GM12865 (cell line): ENCODE measurements around the gene TEDC2.

Experiments used
- DNase-seq: peaks from one replicate; pipeline ENCODE4 v3.0.0; 2010; ENCODE audit warnings: low read depth
- H3K4me3 ChIP-seq: 2 replicates; pipeline ENCODE4 v1.5.1; 2011; ENCODE audit warnings: mild to moderate bottlenecking, low read depth, low read length, control low read depth
- CTCF ChIP-seq: IDR thresholded peaks from 2 replicates; pipeline ENCODE4 v1.5.1; 2011; ENCODE audit warnings: low read length, control low read depth, low read depth, inconsistent platforms; ENCODE audit not compliant: insufficient read depth; ENCODE audit errors: missing control alignments

The TEDC2 gene

GRCh38 chr16:2466667-2467527, 7.0 kb downstream of the TEDC2 start:
- DNase-seq, result no peak
- H3K4me3 ChIP-seq, result no peak overlapping the region; the same call in 1 of the 2 replicates
- no peak for TF ChIP-seq CTCF

GRCh38 chr16:2467528-2468232, 7.8 kb downstream of the TEDC2 start:
- peak; percentile 15 for TF ChIP-seq CTCF
- H3K4me3 ChIP-seq, result peak overlapping the region; percentile 59
- peak; percentile 63 for DNase-seq

GRCh38 chr16:2468233-2468724, 8.4 kb downstream of the TEDC2 start:
- no peak for TF ChIP-seq CTCF
- H3K4me3 ChIP-seq, result peak overlapping the region; percentile 59
- peak; percentile 57 for DNase-seq

- peak; percentile 69 for DNase-seq
- H3K4me3 ChIP-seq, result peak overlapping the region; percentile 59
- no peak for TF ChIP-seq CTCF
Observed at GRCh38 chr16:2468725-2469398, 9.0 kb downstream of the TEDC2 start.

GRCh38 chr16:2469399-2470233, 9.7 kb downstream of the TEDC2 start:
- no peak overlapping the region for H3K4me3 ChIP-seq
- DNase-seq, result no peak
- no peak for TF ChIP-seq CTCF

GRCh38 chr16:2470234-2470601, 10.3 kb downstream of the TEDC2 start:
- no peak for TF ChIP-seq CTCF
- H3K4me3 ChIP-seq, result no peak overlapping the region
- DNase-seq, result no peak
